Spleen (tissue), 7 donors: ENCODE results near the gene NEURL4.

Source experiments
- POLR2A ChIP-seq, 3 donors: fragments of 450-650 bp; IDR thresholded peaks; one replicate each; pipeline ENCODE4 v1.5.1; 2017; ENCODE audit warnings: antibody characterized with exemption in 3 of 3, mild to moderate bottlenecking in 1 of 3
- TF ChIP-seq, protein P1 (sequence below), 11 experiments: fragments of 200-600 bp in 7 of 11; fragments of 450-650 bp in 4 of 11; sonication (generic) in 4 of 11; IDR thresholded peaks in 8 of 11; conservative IDR thresholded peaks in 3 of 11; 1 replicate in 7 of 11; 2 replicates in 4 of 11; pipeline versions ENCODE4 v1.4.0 to v1.8.0; 2016 to 2021; ENCODE audit warnings: antibody characterized with exemption in 11 of 11, inconsistent platforms in 4 of 11, mild to moderate bottlenecking in 1 of 11
- donor health status: DM: no; HTN: no; CAD: no; lungs with moderate emphysema.
- donor health status: DM: no; HTN: no; CAD: no.
- donor health status: DM: no; HTN: no; CAD: no.

- TF ChIP-seq, protein P1, sequence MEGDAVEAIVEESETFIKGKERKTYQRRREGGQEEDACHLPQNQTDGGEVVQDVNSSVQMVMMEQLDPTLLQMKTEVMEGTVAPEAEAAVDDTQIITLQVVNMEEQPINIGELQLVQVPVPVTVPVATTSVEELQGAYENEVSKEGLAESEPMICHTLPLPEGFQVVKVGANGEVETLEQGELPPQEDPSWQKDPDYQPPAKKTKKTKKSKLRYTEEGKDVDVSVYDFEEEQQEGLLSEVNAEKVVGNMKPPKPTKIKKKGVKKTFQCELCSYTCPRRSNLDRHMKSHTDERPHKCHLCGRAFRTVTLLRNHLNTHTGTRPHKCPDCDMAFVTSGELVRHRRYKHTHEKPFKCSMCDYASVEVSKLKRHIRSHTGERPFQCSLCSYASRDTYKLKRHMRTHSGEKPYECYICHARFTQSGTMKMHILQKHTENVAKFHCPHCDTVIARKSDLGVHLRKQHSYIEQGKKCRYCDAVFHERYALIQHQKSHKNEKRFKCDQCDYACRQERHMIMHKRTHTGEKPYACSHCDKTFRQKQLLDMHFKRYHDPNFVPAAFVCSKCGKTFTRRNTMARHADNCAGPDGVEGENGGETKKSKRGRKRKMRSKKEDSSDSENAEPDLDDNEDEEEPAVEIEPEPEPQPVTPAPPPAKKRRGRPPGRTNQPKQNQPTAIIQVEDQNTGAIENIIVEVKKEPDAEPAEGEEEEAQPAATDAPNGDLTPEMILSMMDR (IDR thresholded peaks at IDR 0.05 in 8 of 11, conservative IDR thresholded peaks at IDR 0.05 in 3 of 11): no peak
- no peak for TF ChIP-seq POLR2A (IDR thresholded peaks at IDR 0.05)
Measured at GRCh38 chr17:7330638-7331015, 1.5 kb upstream of the NEURL4 start.
